HCT116 (cell line): Measurements from ENCODE around the gene BTD. TPM values are rescaled to one million over a fixed set of nuclear protein-coding genes. Genes with fewer than 3 reads are reported as not detected.

Source experiments
- ATAC-seq: fragments of 200-7000 bp; cut with Tn5 transposase; 2 replicates; pipeline ENCODE4 v1.9.1; 2020; ENCODE audit warnings: mild to moderate bottlenecking, moderate library complexity
- BruUV-seq: library from RNA; stranded (reverse); fragments of 400-500 nt; replicated peaks from 2 replicates; lab custom pipeline; 2021; lab: Mats Ljungman, UMichigan
- CTCF ChIA-PET: fragments of 300-600 bp; sonication (Branson Sonifier 250); formaldehyde crosslinking; loops from one replicate; lab custom pipeline; 2021; ENCODE audit warnings: antibody characterized with exemption; lab: Charles Lee
- POLR2A ChIA-PET: fragments of 300-600, 350-600 bp; sonication (Branson Sonifier 250); formaldehyde crosslinking; loops from one replicate; lab custom pipeline; 2021; ENCODE audit warnings: antibody characterized with exemption; lab: Charles Lee
- RAD21 ChIA-PET, 2 experiments: fragments of 300-600 bp; sonication (Branson Sonifier 250); formaldehyde crosslinking; loops; one replicate each; lab custom pipeline; 2023; ENCODE audit warnings: low total read pairs in 2 of 2; ENCODE audit not compliant: uncharacterized antibody in 2 of 2, unreplicated experiment in 2 of 2, low non-redundant PET in 1 of 2; lab: Charles Lee
- DNase-seq: peaks from one replicate; pipeline ENCODE4 v3.0.0-alpha.2; 2010; ENCODE audit warnings: low read depth, low spot score
- H2AFZ ChIP-seq: fragments of 200-600 bp; shearing (Covaris generic), sonication (generic); 2 replicates; pipeline ENCODE4 v1.6.1; 2017; ENCODE audit warnings: low read depth, mixed run types, mixed read lengths, antibody characterized with exemption, low read length; ENCODE audit not compliant: poor library complexity, severe bottlenecking
- H3K27ac ChIP-seq: 2 replicates; pipeline ENCODE4 v1.5.1; 2012; ENCODE audit warnings: low read depth, low read length
- H3K27me3 ChIP-seq: fragments of 200-600 bp; sonication (generic); 2 replicates; pipeline ENCODE4 v1.6.1; 2016; ENCODE audit warnings: mixed run types, low read length, mixed read lengths; ENCODE audit not compliant: insufficient read depth
- H3K36me3 ChIP-seq, 2 experiments: fragments of 200-500 bp in 1 of 2; fragments of 200-600 bp in 1 of 2; sonication (Bioruptor generic) in 1 of 2; sonication (generic) in 1 of 2; 2 replicates each; pipeline versions ENCODE4 v1.5.1 to v1.6.1; 2014 to 2016; ENCODE audit warnings: low read length in 2 of 2, inconsistent platforms in 1 of 2, mixed read lengths in 1 of 2, mixed run types in 1 of 2; ENCODE audit not compliant: insufficient read depth in 2 of 2, control insufficient read depth in 1 of 2
- H3K4me1 ChIP-seq, 2 experiments: fragments of 200-600 bp in 1 of 2; sonication (generic) in 1 of 2; 2 replicates each; pipeline versions ENCODE4 v1.5.1 to v1.6.1; 2012 to 2017; ENCODE audit warnings: low read length in 2 of 2, inconsistent platforms in 1 of 2, mild to moderate bottlenecking in 1 of 2, mixed read lengths in 1 of 2, mixed run types in 1 of 2, moderate library complexity in 1 of 2; ENCODE audit not compliant: insufficient read depth in 2 of 2, control insufficient read depth in 1 of 2
- H3K4me2 ChIP-seq: fragments of 200-600 bp; sonication (generic); 2 replicates; pipeline ENCODE4 v1.6.1; 2017; ENCODE audit warnings: mixed run types, low read length, mixed read lengths
- H3K4me3 ChIP-seq, 2 experiments: fragments of 200-600 bp in 1 of 2; sonication (generic) in 1 of 2; replicated peaks in 1 of 2; 2 replicates each; pipeline ENCODE4 v1.5.1; 2011 to 2016; ENCODE audit warnings: low read length in 2 of 2, control low read depth in 1 of 2, low read depth in 1 of 2, mild to moderate bottlenecking in 1 of 2, mixed read lengths in 1 of 2, mixed run types in 1 of 2
- H3K79me2 ChIP-seq: fragments of 200-600 bp; sonication (generic); 2 replicates; pipeline ENCODE4 v1.6.1; 2017; ENCODE audit warnings: mild to moderate bottlenecking, mixed run types, low read length, moderate library complexity, mixed read lengths; ENCODE audit not compliant: insufficient read depth
- H3K9ac ChIP-seq: fragments of 200-600 bp; sonication (generic); 2 replicates; pipeline ENCODE4 v1.6.1; 2016; ENCODE audit warnings: low read length, mixed read lengths
- H3K9me2 ChIP-seq: fragments of 200-600 bp; sonication (generic), shearing (Covaris generic); 2 replicates; pipeline ENCODE4 v1.6.1; 2017; ENCODE audit warnings: mixed run types, mild to moderate bottlenecking, moderate library complexity; ENCODE audit not compliant: insufficient read depth
- H3K9me3 ChIP-seq, 2 experiments: fragments of 200-500 bp in 1 of 2; fragments of 200-600 bp in 1 of 2; sonication (Bioruptor generic) in 1 of 2; sonication (generic) in 1 of 2; 2 replicates each; pipeline ENCODE4 v1.6.1; 2014 to 2017; ENCODE audit warnings: low read length in 2 of 2, mixed read lengths in 2 of 2, inconsistent platforms in 1 of 2, low read depth in 1 of 2, mild to moderate bottlenecking in 1 of 2, mixed run types in 1 of 2, moderate library complexity in 1 of 2; ENCODE audit not compliant: control insufficient read depth in 1 of 2, insufficient read depth in 1 of 2
- H4K20me1 ChIP-seq: fragments of 200-600 bp; sonication (generic), shearing (Covaris generic); 2 replicates; pipeline ENCODE4 v1.6.1; 2017; ENCODE audit warnings: mixed run types, mild to moderate bottlenecking, moderate library complexity; ENCODE audit not compliant: insufficient read depth
- CBX3 ChIP-seq: IDR thresholded peaks from 2 replicates; pipeline ENCODE4 v1.6.1; 2012; ENCODE audit warnings: low read depth
- CTCF ChIP-seq, 3 experiments: fragments of 200-600 bp in 1 of 3; sonication (generic) in 1 of 3; IDR thresholded peaks in 2 of 3; conservative IDR thresholded peaks in 1 of 3; 2 replicates each; pipeline ENCODE4 v1.5.1; 2012 to 2017; ENCODE audit warnings: low read depth in 2 of 3, low read length in 2 of 3, antibody characterized with exemption in 1 of 3, borderline replicate concordance in 1 of 3, control low read depth in 1 of 3, mild to moderate bottlenecking in 1 of 3, mixed read lengths in 1 of 3, mixed run types in 1 of 3, moderate library complexity in 1 of 3; ENCODE audit not compliant: insufficient read depth in 1 of 3
- EGR1 ChIP-seq: IDR thresholded peaks from 2 replicates; pipeline ENCODE4 v1.6.1; 2012; ENCODE audit warnings: low read depth
- JUND ChIP-seq: IDR thresholded peaks from 2 replicates; pipeline ENCODE4 v1.6.1; 2012
- SIN3A ChIP-seq: IDR thresholded peaks from 2 replicates; pipeline ENCODE4 v1.6.1; 2012; ENCODE audit warnings: low read depth
- SP1 ChIP-seq: IDR thresholded peaks from 2 replicates; pipeline ENCODE4 v1.6.1; 2012; ENCODE audit warnings: low read depth
- YY1 ChIP-seq: IDR thresholded peaks from 2 replicates; pipeline ENCODE4 v1.6.1; 2011; ENCODE audit warnings: low read length, low read depth, moderate library complexity, mild to moderate bottlenecking; ENCODE audit not compliant: insufficient replicate concordance; ENCODE audit errors: extremely low read depth
- intact Hi-C: fragments of 100-400 bp; cut with micrococcal nuclease; formaldehyde crosslinking; loops from 2 replicates; pipeline ENCODE4 v1.10.0; 2022
- total RNA-seq: library from RNA; stranded (reverse); gene quantifications from one replicate; pipeline ENCODE4 v1.2.1, GENCODE V29; 2021; ENCODE audit not compliant: unreplicated experiment
- TF ChIP-seq, protein P1 (sequence below): IDR thresholded peaks from 2 replicates; pipeline ENCODE4 v1.6.1; 2011; ENCODE audit warnings: mild to moderate bottlenecking, low read length, moderate library complexity; ENCODE audit not compliant: insufficient replicate concordance; ENCODE audit errors: extremely low read depth

BTD gene
- total RNA-seq, 1 experiment from 2014 or later, result 5.0 TPM

- peaks cover 3 to 4% of the 10 kb centered on the region in 2 experiments; a peak in 1 of 4 replicates for H3K9me3 ChIP-seq
- DNase-seq, result no peak
- ChIA-PET POLR2A (no interaction called here), CTCF (no interaction called here), RAD21 (no interaction called here)
- no peaks in the 10 kb centered on the region for H3K36me3 ChIP-seq
- H3K79me2 ChIP-seq, result no peaks in the 10 kb centered on the region
- H3K9ac ChIP-seq, result no peak overlapping the region
- no peak for ATAC-seq
- H2AFZ ChIP-seq, result no peak overlapping the region
- H3K4me3 ChIP-seq, result no peak overlapping the region
- no peak overlapping the region for H3K27ac ChIP-seq
- intact Hi-C loops, result no loop called here
- BruUV-seq, result no TSS peak
- H3K27me3 ChIP-seq, result no peaks in the 10 kb centered on the region
- H3K4me1 ChIP-seq, result no peaks in the 10 kb centered on the region
- no peak overlapping the region for H3K4me2 ChIP-seq
- no peak for TF ChIP-seq SIN3A
- TF ChIP-seq SP1, result no peak
- TF ChIP-seq CBX3, result no peak
- no peak for TF ChIP-seq YY1
- no peak for TF ChIP-seq EGR1
- TF ChIP-seq JUND, result no peak
- no peak for TF ChIP-seq CTCF (IDR thresholded peaks at IDR 0.05 in 2 of 3, conservative IDR thresholded peaks at IDR 0.05 in 1 of 3; ENCODE audit: borderline replicate concordance in 1 of 3, insufficient read depth in 1 of 3, low read depth in 2 of 3, low read length in 2 of 3)
- TF ChIP-seq, protein P1, sequence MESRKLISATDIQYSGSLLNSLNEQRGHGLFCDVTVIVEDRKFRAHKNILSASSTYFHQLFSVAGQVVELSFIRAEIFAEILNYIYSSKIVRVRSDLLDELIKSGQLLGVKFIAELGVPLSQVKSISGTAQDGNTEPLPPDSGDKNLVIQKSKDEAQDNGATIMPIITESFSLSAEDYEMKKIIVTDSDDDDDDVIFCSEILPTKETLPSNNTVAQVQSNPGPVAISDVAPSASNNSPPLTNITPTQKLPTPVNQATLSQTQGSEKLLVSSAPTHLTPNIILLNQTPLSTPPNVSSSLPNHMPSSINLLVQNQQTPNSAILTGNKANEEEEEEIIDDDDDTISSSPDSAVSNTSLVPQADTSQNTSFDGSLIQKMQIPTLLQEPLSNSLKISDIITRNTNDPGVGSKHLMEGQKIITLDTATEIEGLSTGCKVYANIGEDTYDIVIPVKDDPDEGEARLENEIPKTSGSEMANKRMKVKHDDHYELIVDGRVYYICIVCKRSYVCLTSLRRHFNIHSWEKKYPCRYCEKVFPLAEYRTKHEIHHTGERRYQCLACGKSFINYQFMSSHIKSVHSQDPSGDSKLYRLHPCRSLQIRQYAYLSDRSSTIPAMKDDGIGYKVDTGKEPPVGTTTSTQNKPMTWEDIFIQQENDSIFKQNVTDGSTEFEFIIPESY, result no peak
- no peaks in the 10 kb centered on the region for H3K9me2 ChIP-seq
- no peaks in the 10 kb centered on the region for H4K20me1 ChIP-seq
Measured at GRCh38 chr3:15654127-15654526, 52.6 kb downstream of the BTD start.
